ENCODE data around the gene RRP8. TPM values are rescaled to one million over a fixed set of nuclear protein-coding genes. Genes with fewer than 3 reads are reported as not detected.
A peak's percentile ranks its signal among the peaks of the same experiment; 100 is the strongest.

RRP8 gene
- total RNA-seq, 1 donor from 2014 or later = 14.6 TPM

GRCh38 chr11:6604790-6605189 is 1.4 kb upstream of the RRP8 start:
- no peak for DNase-seq (ENCODE audit: low read depth)

GRCh38 chr11:6604081-6604626 is 738 bp upstream of the RRP8 start:
- DNase-seq (ENCODE audit: low read depth) = peak; percentile 76

- DNase-seq (ENCODE audit: low read depth) = no peak
These were observed 1.1 kb downstream of the RRP8 start for GRCh38 chr11:6602096-6602940.

GRCh38 chr11:6601041-6601461 is 2.4 kb downstream of the RRP8 start:
- no peak for DNase-seq (ENCODE audit: low read depth)

GRCh38 chr11:6599881-6600390 is 3.5 kb downstream of the RRP8 start:
- DNase-seq (ENCODE audit: low read depth) = no peak

- DNase-seq (ENCODE audit: low read depth) = peak; percentile 56
These were observed 4.0 kb downstream of the RRP8 start for GRCh38 chr11:6599449-6599848.

GRCh38 chr11:6598555-6598954 is 4.9 kb downstream of the RRP8 start:
- DNase-seq (ENCODE audit: low read depth) = no peak

- no peak for DNase-seq (ENCODE audit: low read depth)
These were observed 7.1 kb downstream of the RRP8 start for GRCh38 chr11:6596239-6596877.

- no peak for DNase-seq (ENCODE audit: low read depth)
These were observed 9.2 kb downstream of the RRP8 start for GRCh38 chr11:6594142-6594768.

GRCh38 chr11:6588018-6588417 is 15.4 kb downstream of the RRP8 start:
- no peak for DNase-seq (ENCODE audit: low read depth)

- no peak for DNase-seq (ENCODE audit: low read depth)
These were observed 16.0 kb downstream of the RRP8 start for GRCh38 chr11:6587360-6587953.

GRCh38 chr11:6586434-6587359 is 16.7 kb downstream of the RRP8 start:
- no peak for DNase-seq (ENCODE audit: low read depth)

- no peak for DNase-seq (ENCODE audit: low read depth)
These were observed 18.9 kb downstream of the RRP8 start for GRCh38 chr11:6584528-6584927.

- DNase-seq (ENCODE audit: low read depth) = no peak
These were observed 19.8 kb downstream of the RRP8 start for GRCh38 chr11:6583584-6583983.

GRCh38 chr11:6579681-6580080 is 23.7 kb downstream of the RRP8 start:
- DNase-seq (ENCODE audit: low read depth) = no peak

- no peak for DNase-seq (ENCODE audit: low read depth)
These were observed 25.3 kb downstream of the RRP8 start for GRCh38 chr11:6578134-6578533.

- peak; percentile 65 for DNase-seq (ENCODE audit: low read depth)
These were observed 26.7 kb downstream of the RRP8 start for GRCh38 chr11:6576471-6577373.

GRCh38 chr11:6574816-6575715 is 28.4 kb downstream of the RRP8 start:
- DNase-seq (ENCODE audit: low read depth) = no peak

Measured in myocyte (in vitro differentiated cells).